Activated naive CD4-positive, alpha-beta T cell treated with anti-CD3 and anti-CD28 coated beads for 36 hours (primary cell): ENCODE measurements around the gene SEPHS2. TPM values are rescaled to one million over a fixed set of nuclear protein-coding genes. Genes with fewer than 3 reads are reported as not detected.

Experiments used
- CTCF ChIA-PET: fragments of 350-600 bp; sonication (Branson Sonifier 250); formaldehyde crosslinking; loops from one replicate; lab custom pipeline; 2021; ENCODE audit warnings: antibody characterized with exemption; lab: Charles Lee
- DNase-seq: peaks from one replicate; pipeline ENCODE4 v3.0.0-alpha.2; 2020
- H3K27ac Mint-ChIP-seq: one replicate; pipeline ENCODE4 v1.8.0; 2021; ENCODE audit warnings: mild to moderate bottlenecking, mixed read lengths
- H3K27me3 Mint-ChIP-seq: one replicate; pipeline ENCODE4 v1.8.0; 2021; ENCODE audit warnings: low read depth, mixed read lengths
- H3K36me3 Mint-ChIP-seq: one replicate; pipeline ENCODE4 v1.8.0; 2021; ENCODE audit warnings: low read depth, mixed read lengths
- H3K4me1 Mint-ChIP-seq: one replicate; pipeline ENCODE4 v1.8.0; 2021; ENCODE audit warnings: low read depth, mixed read lengths
- H3K4me3 Mint-ChIP-seq: one replicate; pipeline ENCODE4 v1.8.0; 2021; ENCODE audit warnings: mild to moderate bottlenecking, moderate library complexity, mixed read lengths
- H3K9me3 Mint-ChIP-seq: one replicate; pipeline ENCODE4 v1.8.0; 2021; ENCODE audit warnings: mixed read lengths
- intact Hi-C: fragments of 100-400 bp; cut with micrococcal nuclease; formaldehyde crosslinking; loops from one replicate; pipeline ENCODE4 v1.15.1; 2023
- total RNA-seq, 2 experiments: library from RNA; stranded (reverse); gene quantifications; one replicate each; pipeline ENCODE4 v1.2.3, GENCODE V29; 2021

Gene SEPHS2
- total RNA-seq, 2 experiments from 2014 or later, result 37.8 to 39.2 TPM

DNA sequence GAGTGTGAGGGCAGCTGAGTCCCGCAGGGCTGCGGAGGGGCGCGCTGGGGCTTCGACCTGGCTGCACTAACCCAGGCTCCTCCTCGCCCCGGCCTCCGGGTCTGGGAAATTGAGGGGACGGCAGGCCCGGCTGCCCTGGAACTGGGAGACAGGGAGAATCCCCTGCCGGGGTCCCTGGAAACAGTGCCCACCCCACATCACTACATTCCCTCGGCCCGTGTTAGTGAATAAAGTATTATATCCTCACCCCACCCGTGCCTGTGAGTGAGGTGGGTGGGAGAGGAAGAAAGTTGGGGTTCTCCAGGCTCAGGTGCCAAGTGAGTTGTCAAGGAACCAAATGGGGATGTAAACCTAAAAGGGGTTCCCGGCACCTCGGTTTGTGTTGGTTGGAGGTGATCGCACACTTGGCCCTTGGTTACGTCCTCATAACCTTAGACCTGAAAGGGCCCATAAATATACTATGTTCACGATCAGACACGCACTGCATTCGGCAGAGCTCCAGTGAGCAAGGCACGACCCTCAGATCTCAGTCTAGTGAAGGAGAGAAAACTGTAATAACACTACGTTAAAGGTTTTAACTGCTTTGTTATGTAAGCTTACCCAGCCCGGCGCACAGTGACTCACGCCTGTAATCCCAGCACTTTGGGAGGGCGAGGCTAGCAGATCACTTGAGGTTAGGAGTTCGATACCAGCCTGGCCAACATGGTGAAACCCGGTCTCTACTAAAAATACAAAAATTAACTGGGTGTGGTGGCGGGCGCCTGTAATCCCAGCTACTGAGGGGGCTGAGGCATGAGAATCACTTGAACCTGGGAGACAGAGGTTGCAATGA, 27.1 kb downstream of the SEPHS2 start:
- Mint-ChIP-seq H3K4me1 (peaks cover 29% of the 10 kb centered on the region), H3K27me3 (no peaks in the 10 kb centered on the region), H3K36me3 (peaks cover 32% of the 10 kb centered on the region), H3K4me3 (peak overlapping the region; percentile 52), H3K27ac (no peak overlapping the region), H3K9me3 (no peaks in the 10 kb centered on the region)
- intact Hi-C loops, result no loop called here
- CTCF ChIA-PET, result interaction anchor here (1.0 to 4.0 kb wide), 9 partner anchors 10 to 326 kb away, joined by 3 to 27 read pairs (median 4); partner anchors contain the start of genes DCTPP1 and ZNF771
- DNase-seq, result no peak

DNA sequence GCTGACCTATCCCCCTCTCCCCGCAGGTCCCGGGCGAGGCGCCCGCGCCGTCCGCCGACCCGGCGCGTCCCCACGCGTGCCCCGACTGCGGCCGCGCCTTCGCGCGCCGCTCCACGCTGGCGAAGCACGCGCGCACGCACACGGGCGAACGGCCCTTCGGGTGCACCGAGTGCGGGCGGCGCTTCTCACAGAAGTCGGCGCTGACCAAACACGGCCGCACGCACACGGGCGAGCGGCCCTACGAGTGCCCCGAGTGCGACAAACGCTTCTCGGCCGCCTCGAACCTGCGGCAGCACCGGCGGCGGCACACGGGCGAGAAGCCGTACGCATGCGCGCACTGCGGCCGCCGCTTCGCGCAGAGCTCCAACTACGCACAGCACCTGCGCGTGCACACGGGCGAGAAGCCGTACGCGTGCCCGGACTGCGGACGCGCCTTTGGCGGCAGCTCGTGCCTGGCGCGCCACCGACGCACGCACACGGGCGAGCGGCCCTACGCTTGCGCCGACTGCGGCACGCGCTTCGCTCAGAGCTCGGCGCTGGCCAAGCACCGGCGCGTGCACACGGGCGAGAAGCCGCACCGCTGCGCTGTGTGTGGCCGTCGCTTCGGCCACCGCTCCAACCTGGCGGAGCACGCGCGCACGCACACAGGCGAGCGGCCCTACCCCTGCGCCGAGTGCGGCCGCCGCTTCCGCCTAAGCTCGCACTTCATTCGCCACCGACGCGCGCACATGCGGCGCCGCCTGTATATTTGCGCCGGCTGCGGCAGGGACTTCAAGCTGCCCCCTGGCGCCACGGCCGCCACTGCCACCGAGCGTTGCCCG, 27.9 kb downstream of the SEPHS2 start:
- CTCF ChIA-PET, result interaction anchor here (1.0 to 4.0 kb wide), 9 partner anchors 9 to 325 kb away, joined by 3 to 27 read pairs (median 4); partner anchors contain the start of genes DCTPP1 and ZNF771
- H3K27ac Mint-ChIP-seq, result no peak overlapping the region
- intact Hi-C loops, result no loop called here

DNA sequence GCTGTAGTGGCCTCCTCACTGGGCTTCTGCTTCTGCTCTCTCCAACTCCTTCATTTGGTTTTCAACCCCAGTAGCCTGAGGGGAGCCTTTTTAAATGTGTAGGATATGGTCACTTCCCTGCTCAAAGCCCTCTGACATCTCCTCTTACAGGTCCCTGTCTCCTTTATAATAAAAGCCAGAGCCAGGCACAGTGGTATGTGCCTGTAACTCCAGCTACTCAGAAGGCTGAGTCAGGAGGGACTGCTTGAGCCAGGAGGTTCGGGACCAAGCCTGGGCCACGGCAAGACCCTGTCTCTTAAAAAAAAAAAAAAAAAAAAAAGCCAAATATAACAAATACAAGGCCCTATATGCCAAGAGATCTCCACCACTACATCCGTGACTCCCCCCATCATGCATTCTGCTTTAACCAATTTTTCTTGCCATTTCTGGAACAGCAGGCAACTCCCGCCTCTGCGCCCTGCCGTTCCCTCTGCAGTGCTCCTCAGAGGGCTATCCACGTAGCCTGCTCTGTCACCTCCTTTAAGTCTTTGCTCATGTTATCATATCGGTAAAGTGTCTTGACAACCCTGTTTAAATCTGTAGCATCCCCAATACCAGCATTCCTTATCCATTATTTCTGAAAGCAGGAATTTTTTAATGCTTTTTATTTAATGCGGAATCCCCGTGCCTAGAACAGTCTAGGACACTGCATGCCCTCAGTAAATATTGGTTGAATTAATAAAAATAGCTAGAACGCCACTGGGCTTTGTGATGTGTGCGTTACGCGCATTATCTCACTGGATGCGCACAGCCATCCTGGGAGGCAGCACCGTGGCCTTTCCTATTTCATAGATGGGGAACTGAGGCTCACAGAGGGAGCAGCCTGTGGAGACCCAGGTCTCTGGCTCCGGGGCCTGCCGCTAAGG, 28.8 kb downstream of the SEPHS2 start:
- Mint-ChIP-seq H3K4me3 (peak overlapping the region; percentile 36), H3K4me1 (peaks cover 36% of the 10 kb centered on the region), H3K36me3 (peaks cover 29% of the 10 kb centered on the region), H3K27ac (peak overlapping the region; percentile 2), H3K9me3 (no peaks in the 10 kb centered on the region), H3K27me3 (no peaks in the 10 kb centered on the region)
- CTCF ChIA-PET, result interaction anchor here (1.0 to 4.0 kb wide), 9 partner anchors 9 to 325 kb away, joined by 3 to 27 read pairs (median 4); partner anchors contain the start of genes DCTPP1 and ZNF771
- no peak for DNase-seq
- intact Hi-C loops, result no loop called here

More for the DNA sequence above, 27.9 kb downstream of the SEPHS2 start:
- Mint-ChIP-seq H3K9me3 (no peaks in the 10 kb centered on the region), H3K36me3 (peaks cover 28% of the 10 kb centered on the region), H3K4me3 (peak overlapping the region; percentile 52), H3K27me3 (no peaks in the 10 kb centered on the region), H3K4me1 (peaks cover 31% of the 10 kb centered on the region)
- peak; percentile 85 for DNase-seq

DNA sequence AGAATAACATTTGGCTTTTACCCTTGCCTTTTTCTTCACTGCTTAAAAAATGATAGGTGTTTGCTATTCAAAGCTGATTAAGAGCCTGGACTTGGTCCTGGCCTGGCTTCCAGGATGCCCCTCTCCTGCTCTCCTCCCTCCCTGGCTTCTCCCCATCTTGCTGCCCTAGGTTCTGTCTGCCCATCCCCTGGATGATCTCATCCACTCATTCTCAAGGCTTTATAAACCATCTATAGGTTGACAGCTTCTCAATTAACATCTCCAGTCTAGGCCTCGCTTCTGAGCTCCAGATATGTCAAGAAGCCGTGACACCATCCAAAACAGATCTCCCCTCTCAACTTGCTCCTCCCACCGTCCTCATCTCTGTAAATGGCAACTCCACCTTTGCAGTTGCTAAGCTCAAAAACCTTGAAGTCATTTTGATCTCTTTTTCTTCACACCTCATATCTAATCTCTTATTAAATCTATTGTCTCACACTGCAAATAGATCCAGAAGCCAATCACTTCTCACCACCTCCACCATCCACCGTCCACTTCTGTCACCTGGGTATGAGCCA, 29.5 kb downstream of the SEPHS2 start:
- no peak overlapping the region for H3K4me3 Mint-ChIP-seq
- no peaks in the 10 kb centered on the region for H3K9me3 Mint-ChIP-seq
- CTCF ChIA-PET, result interaction anchor here (1.0 to 1.8 kb wide), 3 partner anchors 9 to 221 kb away, joined by 3 to 6 read pairs (median 3); partner anchors contain the start of genes DCTPP1 and ZNF771
- DNase-seq, result no peak
- H3K27ac Mint-ChIP-seq, result no peak overlapping the region
- intact Hi-C loops, result no loop called here
- H3K27me3 Mint-ChIP-seq, result no peaks in the 10 kb centered on the region
- H3K36me3 Mint-ChIP-seq, result peaks cover 28% of the 10 kb centered on the region
- peaks cover 36% of the 10 kb centered on the region for H3K4me1 Mint-ChIP-seq

DNA sequence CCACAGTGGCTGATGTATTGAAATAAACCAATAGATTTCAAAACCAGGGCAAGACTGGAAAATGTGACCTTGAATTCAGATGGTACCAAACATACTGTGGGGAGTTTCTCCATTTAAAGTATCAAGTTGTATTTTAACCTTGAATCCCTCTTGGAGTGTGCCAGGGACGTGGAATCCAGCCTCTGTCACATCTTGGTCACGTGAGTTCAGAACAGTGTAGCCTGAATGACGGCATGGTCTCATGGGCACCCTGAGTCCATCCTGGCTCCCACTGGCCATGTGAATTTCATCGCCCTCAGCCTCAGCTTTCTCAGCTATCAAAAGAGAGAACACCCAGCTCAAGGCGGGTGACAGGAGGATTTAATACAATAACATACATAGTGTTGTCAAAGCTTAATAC, 31.5 kb downstream of the SEPHS2 start:
- CTCF ChIA-PET, result interaction anchor here (0.7 to 1.2 kb wide), 2 partner anchors 201 to 481 kb away, joined by 3 to 4 read pairs; no protein-coding TSS in a partner anchor
- H3K27ac Mint-ChIP-seq, result no peak overlapping the region
- no peak overlapping the region for H3K4me3 Mint-ChIP-seq
- peaks cover 45% of the 10 kb centered on the region for H3K4me1 Mint-ChIP-seq
- no peaks in the 10 kb centered on the region for H3K9me3 Mint-ChIP-seq
- no peak for DNase-seq
- no peaks in the 10 kb centered on the region for H3K27me3 Mint-ChIP-seq
- intact Hi-C loops, result no loop called here
- peaks cover 16% of the 10 kb centered on the region for H3K36me3 Mint-ChIP-seq

DNA sequence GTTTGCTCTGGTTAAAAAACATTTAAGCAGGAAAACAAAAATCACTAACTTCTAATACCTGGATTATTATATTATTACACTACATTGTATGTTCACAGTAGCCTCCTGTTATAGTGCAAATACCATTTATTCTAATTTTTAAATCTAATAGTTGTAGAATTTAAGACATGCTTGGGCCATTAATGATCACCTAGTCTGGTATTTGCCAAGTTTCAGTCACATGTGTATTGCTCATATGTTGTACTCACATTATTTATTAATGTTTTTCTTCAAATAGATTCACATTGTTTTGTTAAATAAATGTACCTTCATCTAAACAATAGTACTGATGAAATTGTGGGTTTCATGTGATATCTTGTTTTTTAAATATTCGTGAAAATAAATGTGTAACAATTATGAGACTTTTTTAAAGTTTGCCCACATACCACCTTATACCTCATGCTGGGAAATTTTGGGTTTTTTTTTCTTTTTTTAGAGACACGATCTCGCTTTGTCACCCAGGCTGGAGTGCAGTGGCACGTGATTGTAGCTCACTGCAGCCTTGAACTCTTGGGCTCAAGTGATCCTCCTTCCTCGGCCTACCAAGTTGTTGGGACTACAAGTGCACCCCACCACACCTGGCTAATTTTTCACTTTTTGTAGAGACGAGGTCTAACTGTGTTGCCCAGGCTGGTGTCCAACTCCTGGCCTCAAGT, 32.4 kb downstream of the SEPHS2 start:
- Mint-ChIP-seq H3K36me3 (peaks cover 12% of the 10 kb centered on the region), H3K4me1 (peaks cover 45% of the 10 kb centered on the region), H3K27me3 (no peaks in the 10 kb centered on the region), H3K4me3 (no peak overlapping the region), H3K27ac (peak overlapping the region; percentile 63), H3K9me3 (no peaks in the 10 kb centered on the region)
- DNase-seq, result no peak
- CTCF ChIA-PET, result interaction anchor here (1.2 kb wide), 1 partner anchor 202 kb away, joined by 3 read pairs; no protein-coding TSS in a partner anchor
- intact Hi-C loops, result no loop called here

DNA sequence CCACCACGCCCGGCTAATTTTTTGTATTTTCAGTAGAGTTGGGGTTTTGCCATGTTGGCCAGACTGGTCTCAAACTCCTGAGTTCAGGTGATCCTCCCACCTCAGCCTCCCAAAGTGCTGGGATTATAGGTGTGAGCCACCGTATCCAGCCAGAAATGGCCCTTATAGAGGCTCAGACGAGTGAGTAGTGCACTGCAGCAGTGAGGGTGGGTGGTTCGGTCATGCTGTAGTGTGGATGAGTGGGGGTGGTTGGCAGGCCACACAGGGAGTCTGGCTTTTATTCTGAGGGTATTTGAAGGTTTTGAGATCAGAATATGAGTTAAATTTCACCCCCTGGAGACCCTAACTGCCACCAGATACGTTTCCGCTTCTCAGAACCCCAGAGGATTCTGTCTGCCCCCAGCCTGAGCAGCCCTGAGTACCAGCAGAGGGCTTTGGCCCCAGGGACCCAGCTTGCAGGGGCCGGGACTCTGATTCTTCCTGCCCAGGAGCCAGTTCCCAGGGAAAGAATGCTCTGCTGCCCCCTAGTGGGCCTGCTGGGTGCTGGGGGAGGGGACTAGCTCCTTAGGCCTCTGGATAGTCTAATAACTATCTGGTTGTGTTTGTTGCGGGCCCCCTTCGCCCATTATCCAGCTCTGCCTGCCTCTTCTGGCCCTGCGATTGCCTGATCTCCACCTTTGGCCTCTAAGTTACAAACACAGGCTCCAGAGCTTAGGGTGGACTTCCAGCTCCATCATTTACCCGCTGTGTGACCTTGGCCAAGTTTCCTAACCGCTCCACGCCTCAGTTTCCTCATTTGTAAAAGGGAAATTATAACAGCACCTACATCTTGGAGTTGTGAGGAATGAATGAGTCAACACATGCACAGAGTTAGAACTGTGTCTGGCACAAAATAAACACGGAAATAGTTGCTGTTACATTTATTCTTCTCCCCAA, 36.3 kb downstream of the SEPHS2 start:
- CTCF ChIA-PET, result interaction anchor here (0.6 to 4.6 kb wide), 33 partner anchors 9 to 320 kb away, joined by 3 to 27 read pairs (median 4); partner anchors contain the start of genes DCTPP1, SEPTIN1, ZNF48 and ZNF689
- Mint-ChIP-seq H3K4me3 (no peak overlapping the region), H3K4me1 (peaks cover 38% of the 10 kb centered on the region), H3K36me3 (peaks cover 12% of the 10 kb centered on the region), H3K27me3 (no peaks in the 10 kb centered on the region), H3K9me3 (no peaks in the 10 kb centered on the region), H3K27ac (peak overlapping the region; percentile 71)
- intact Hi-C loops, result loop anchor here (1.0 kb wide), 2 partner anchors 9 to 317 kb away; no protein-coding TSS in a partner anchor
- peak; percentile 97 for DNase-seq

DNA sequence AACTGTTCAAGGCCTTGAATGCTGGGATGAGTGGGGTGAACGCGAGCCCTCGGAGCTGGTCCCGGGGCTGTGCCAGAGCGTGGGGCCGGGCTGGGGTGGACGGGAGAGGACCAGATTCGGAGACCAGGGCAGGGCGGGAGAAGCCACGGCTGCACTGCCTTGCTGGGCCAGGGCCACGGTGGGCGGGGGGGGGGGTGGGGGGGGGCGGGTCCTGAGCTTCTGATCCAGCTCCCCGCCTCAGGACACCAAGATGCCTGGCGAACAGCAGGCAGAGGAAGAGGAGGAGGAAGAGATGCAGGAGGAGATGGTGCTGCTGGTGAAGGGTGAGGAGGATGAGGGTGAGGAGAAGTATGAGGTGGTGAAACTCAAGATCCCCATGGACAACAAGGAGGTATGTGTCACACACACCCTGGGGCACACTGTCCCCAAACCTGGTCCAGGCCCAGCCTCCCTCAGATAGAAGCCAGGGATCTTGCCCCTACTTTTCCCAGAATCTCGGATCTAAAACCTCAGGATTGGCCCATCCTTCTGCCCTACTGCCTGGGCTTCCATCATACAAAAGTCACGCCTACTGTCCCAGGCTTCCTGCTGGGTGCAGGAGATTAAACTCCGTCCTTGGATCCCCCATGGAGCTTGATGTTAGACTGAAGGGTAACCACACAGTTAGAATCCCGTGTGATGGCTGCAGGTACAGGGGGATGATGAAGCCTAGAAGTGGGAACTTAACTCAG, 37.7 kb downstream of the SEPHS2 start:
- CTCF ChIA-PET, result interaction anchor here (0.7 to 4.6 kb wide), 11 partner anchors 8 to 315 kb away, joined by 3 to 27 read pairs (median 9); partner anchors contain the start of genes DCTPP1, SEPTIN1 and ZNF48
- Mint-ChIP-seq H3K36me3 (peaks cover 9% of the 10 kb centered on the region), H3K4me3 (peak overlapping the region; percentile 98), H3K27me3 (no peaks in the 10 kb centered on the region), H3K27ac (peak overlapping the region; percentile 79), H3K4me1 (peaks cover 33% of the 10 kb centered on the region), H3K9me3 (no peaks in the 10 kb centered on the region)
- intact Hi-C loops, result loop anchor here (1.0 to 2.0 kb wide), 6 partner anchors 26 to 343 kb away; partner anchors contain the start of genes ALDOA, SEPTIN1 and TBC1D10B
- DNase-seq, result no peak

DNA sequence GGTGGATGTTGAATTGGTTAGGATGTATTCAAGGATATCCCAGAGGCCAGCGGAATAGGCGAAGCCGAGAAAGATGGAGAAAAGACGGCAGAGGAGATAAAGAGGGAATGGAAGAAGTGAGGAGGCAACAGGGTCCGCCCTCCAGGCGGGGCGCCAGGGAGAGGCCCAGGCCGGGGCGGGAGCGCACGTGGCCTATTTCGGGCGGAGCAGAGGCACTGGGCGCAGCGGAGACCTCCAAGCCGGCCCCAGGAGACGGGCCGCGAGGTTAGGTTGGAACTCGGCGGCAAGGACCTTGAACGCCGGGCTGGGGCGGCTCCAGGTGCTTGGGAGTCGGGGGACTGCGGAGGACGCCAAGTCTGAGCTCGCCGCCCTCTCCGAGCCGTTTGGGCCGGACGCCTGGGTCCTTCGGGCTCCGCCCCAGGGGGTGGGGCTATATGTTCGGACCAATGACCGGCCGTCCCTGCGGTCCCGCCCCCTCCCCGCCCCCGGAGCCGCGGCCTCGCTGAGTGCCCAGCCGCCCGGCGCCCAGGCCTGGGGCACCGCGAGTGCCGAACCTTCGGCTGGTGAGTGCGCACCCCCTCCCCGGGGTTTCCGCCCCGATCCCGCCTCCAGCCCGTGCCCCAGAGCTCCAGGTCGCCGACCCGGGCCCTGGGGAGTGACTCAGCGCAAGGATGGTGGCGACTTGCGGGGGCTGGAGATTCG, 38.4 kb downstream of the SEPHS2 start, which contains the start of gene ZNF771:
TSS of gene ZNF771 (plus strand) at position 505 of the 702 bp plus-strand sequence. CDS start 448 bp downstream, outside the sequence.
- CTCF ChIA-PET, result interaction anchor here (0.5 to 4.6 kb wide), 9 partner anchors 8 to 221 kb away, joined by 3 to 27 read pairs (median 8); partner anchors contain the start of genes DCTPP1, SEPTIN1 and ZNF48
- Mint-ChIP-seq H3K36me3 (peaks cover 9% of the 10 kb centered on the region), H3K4me3 (peak within 1 kb of the TSS; percentile 98)

More for the DNA sequence above, 38.4 kb downstream of the SEPHS2 start, which contains the start of gene ZNF771:
- Mint-ChIP-seq H3K9me3 (no peaks in the 10 kb centered on the region), H3K4me1 (peaks cover 32% of the 10 kb centered on the region), H3K27me3 (no peaks in the 10 kb centered on the region), H3K27ac (peak within 1 kb of the TSS; percentile 93)
- intact Hi-C loops, result loop anchor here (1.0 to 2.0 kb wide), 5 partner anchors 25 to 342 kb away; partner anchors contain the start of genes ALDOA, SEPTIN1 and TBC1D10B
- peak; percentile 91 for DNase-seq
